NCI-H187 (cell line): ENCODE results near the gene DLL4.

ENCODE experiments used
- DNase-seq, 2 experiments: peaks; one replicate each; lab custom pipeline; 2025; lab: John Stamatoyannopoulos, UW

Gene DLL4

DNA sequence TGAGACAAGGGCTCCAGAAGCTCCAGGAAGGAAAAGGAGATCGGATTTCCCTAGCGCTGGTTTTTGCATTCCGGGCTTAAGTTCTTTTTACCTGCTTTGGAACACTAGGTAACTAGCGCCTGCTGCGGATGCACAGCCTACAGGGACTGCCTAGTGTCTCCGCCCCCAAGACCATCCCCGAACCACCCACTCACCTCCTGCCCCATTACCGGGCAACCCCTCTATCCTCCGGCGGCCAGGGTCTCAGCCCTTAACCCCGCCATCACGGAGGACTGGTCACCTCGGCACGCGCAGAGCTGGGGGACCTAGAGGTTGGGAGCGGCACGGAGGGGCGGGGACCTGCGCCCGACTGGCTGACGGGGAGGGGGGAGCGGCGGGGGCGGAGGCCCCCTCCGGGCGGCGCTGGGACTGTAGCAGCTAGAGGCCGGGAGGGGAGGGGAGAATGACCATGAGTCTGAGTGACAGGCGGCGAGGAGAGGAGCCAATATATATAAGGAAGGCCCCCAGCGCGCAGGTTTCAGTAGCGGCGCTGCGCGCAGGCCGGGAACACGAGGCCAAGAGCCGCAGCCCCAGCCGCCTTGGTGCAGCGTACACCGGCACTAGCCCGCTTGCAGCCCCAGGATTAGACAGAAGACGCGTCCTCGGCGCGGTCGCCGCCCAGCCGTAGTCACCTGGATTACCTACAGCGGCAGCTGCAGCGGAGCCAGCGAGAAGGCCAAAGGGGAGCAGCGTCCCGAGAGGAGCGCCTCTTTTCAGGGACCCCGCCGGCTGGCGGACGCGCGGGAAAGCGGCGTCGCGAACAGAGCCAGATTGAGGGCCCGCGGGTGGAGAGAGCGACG is at the start of gene DLL4:
DLL4 (plus strand) TSS at position 520 of the 839 bp plus-strand sequence. CDS start 329 bp downstream, outside the sequence.
- peak; percentile 63 to 75 for DNase-seq

DNA sequence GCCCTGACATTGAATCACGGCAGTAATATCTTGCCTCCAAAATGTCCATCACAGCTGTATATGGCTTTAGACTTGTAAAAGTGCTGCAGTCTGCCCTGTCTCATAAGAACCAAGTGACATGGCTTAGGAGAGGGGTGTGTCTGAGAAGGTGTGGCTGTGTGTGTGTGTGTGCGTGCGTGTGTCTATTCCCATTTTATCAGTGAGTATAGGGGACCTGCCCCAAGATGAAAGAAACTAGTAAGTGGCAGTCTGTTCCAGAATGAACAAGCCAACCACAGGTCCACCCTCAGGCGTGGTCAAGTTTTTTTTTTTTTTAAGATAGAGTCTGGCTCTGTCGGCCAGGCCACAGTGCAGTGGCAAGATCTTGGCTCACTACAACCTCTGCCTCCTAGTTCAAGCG is 49.5 kb upstream of the DLL4 start:
- DNase-seq = no peak

DNA sequence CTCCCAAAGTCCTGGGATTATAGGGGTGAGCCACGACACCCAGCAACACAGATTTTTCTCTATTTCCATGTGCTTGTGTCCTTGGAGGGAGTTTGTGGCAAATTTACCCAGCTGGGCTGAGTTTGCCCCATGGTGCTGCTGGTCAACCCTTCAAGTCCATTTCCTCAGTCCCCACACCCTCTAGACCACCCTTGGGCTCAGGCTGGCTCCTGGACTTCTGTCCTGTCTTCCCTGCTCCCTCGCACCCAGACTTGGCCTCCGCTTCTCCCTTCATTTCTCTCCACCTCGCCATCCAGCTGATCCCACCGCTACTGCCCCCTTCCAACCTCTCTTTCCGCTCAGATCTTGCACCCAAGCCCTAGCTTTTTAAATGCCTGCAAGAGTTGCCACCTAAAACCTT is 47.8 kb upstream of the DLL4 start:
- no peak for DNase-seq

DNA sequence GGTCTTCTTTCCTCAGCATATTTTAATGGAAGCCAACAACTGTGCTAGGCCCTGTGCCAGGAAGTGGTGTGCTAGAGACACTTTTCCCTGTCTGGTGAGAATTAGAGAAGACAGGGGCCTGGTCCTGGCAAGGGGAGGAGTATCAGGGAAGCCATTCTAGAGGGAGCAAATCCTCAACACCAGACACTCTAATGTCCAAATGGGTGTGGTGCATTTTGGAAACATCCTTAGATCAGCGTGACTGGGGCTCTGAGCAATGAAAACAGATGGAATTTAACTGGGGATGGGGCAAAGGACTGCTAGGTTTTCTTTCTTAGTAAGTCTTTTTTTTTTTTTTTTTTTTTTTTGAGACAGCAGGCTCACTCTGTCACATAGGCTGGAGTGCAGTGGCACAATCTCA is 42.6 kb upstream of the DLL4 start:
- no peak for DNase-seq

DNA sequence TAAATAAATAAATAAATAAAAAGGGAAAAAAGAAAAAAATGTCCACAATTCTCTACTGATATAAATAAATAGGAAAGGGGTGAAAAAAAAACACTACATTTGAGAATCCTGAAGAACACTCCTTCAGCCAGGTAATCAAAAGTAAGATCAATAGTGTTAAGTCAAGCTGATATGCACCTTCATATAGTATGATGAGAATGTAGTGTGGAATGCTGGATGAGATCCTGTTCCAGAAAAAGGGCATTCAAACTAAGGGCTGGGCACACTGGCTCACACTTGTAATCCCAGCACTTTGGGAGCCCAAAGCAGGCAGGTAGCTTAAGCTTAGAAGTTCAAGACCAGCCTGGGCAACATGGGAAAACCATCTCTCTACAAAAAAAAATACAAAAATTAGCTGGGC is 40.0 kb upstream of the DLL4 start:
- no peak for DNase-seq

DNA sequence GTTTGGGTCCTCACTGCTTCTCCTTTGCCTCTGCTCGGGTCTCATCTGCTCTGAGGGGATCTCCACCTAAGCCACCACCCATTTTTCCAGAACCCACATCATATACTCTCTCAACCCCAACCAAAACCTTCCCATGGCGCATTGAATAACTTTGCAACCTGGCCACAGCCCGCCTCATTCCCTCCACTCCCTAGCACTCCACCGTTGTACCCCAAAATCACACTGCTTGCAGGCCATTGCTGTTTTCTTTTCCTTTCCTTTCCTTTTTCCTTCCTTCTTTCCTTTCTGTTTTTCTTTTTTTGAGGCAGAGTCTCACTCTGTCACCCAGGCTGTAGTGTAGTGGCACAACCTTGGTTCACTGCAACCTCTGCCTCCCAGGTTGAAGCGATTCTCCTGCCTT is 38.0 kb upstream of the DLL4 start:
- DNase-seq = no peak

DNA sequence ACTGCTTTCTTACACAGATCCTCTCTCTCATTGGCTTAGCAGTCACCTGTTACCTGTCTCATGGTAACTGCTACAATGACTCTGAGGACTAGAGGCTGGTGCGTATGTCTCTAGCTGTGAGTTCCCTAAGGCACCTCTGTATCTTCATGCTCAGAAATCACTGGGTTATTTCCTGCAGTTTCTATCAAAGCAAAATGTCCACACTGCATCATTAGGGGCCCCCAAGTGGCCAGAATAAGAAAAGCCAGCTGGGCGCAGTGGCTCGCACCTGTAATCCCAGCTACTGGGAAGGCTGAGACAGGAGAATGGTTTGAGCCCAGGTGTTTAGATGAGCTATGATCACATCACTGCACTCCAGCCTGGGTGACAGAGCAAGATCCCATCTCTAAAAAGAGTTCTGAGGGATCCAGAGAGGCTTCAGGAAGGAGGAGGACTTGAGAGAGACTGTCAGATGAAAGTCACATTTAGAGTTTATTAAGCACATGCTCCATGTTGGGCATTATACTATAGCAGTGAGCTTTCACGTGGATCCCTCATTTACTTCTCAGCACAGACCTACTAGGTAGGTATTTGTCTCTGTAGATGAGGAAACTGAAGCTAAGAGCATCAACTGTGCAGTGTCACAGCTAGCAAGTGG is 37.2 kb upstream of the DLL4 start:
- DNase-seq = no peak

DNA sequence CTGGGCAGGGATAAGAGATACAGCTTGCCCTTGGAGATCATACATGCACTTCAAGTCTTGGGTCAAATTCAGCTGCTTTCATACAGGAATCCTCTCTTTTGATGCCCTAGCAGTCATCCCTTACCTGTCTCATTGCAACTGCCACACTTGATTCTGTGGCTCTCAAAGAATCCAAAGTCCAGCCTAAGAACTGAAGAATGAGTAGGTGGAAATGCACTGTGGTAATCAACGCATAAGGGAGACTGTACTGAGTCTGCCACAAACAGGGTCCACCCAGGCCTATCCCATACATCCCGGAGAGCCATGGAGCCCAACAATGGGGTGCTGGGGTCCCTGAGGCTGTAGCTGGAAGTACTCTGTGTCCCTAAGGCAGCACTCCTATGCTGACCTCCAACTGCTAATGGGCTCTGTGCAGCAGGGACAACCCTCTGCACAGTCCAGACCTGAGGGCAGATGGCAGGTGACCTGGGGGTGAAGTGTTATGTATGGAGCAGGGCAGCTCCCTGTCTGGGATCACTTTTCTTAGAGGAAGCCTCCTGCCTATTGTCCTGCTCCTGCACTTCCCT is 36.6 kb upstream of the DLL4 start:
- no peak for DNase-seq

DNA sequence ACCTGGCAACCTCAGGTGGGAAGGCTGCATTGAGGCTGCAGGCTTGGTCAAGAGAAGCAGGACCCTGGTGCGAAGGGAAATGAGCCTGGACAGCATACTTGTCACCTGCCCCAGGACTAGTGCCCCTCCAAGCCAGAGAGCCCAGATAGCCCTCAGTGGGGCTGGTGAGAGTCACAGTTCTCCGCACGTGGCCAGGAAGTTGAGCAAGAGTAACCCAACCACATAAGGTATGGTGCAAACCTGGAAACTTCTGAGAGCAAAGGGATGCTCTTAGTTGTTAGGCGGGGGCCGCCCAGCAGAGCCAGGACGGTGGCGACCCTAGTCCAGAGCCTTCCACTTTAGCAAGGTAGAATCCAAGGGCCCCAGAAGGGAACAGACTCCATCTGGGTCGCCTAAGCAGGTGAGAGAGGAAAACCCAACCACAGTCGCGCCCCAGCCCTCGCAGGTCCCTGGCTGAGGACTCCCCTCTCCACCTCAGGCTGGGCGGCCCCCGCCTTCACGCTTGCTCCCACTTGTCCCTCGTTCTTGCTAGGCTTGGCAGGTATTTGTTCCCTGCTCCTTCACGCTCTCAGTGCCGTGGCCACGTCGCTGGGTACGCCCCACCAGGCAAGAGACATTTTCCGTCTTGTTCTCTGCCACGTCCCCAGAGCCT is 36.0 kb upstream of the DLL4 start:
- DNase-seq = no peak

DNA sequence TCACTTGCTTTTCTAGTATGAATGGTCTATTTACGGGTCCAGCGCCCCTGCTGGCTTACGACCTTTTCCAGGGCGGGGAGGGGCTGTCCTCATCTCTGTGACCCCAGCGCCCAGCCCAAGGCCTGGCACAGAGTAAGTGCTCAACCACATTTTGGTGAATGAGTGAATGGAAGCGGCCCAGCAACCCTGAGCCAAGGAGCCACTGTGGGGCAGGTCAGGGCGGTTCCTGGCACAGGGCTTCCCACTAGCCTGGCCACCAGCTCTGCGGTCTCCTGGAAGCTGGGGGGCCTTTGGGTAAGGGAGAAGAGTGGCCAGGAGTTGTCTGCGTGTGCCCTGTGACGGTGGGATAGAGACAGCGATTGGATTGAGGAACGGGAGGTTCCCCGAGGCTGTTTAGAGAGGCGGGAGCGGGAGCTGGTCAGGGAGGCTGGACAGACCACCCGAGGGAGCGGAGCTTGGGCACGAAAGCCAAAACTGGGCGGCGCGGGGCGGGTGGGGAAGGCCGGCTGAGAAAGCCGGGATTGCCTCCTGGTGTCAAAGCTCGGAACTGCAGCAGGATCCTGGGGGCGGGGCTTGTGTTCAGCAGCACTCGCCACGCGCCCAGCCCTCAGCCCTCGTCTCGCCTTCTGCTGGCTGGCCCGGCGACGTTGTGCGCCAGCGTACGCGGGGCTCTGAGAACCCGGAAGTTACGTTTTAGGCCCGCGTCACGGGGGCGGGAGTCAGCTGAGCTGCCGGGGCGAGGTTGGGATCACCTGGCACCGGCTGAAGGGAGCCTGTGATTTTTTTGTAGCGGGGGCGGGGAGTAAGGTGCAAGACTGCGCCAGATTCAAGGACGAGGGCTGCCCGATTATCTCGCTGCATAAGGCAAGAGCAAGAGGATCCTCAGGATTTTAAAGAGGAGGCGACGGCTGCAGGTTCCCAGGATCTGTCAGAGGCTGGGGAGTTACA is 35.1 kb upstream of the DLL4 start, which contains the start of gene VPS18:
VPS18 (plus strand) TSS at position 718 of the 948 bp plus-strand sequence. CDS start 319 bp downstream, outside the sequence.
- peak; percentile 89 to 90 for DNase-seq

DNA sequence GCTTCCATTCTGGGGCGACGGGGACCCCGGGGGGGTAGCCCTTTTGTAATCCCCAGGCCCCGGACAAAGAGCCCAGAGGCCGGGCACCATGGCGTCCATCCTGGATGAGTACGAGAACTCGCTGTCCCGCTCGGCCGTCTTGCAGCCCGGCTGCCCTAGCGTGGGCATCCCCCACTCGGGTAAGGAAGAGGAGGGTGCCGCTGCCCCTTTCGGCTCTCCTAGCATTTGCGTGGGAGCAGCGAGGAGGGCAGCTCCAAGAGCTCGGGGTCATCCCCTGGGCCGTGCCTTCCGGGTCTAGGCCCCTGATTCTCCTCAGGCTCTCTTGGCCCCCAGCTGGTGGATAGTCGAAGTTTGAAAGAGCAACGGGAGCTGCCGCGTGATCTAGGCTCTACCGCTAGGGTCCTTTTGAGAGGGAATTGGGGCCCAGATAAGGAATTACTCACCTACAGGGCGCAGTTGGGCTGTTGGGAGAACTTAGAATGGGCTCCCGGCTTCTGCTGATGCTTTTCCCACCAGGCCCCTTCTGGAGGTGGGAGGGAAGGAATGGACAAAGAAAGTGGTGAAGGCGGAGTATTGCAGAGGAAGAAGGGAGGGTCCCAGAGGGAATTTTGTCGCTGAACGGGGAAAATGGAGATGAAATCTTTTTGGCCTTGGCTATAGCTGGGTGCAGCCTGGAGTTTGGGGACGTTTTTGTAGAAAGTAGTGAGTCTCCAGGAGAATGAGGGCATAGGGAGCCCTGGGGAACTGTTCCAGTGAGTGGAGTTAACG is 34.3 kb upstream of the DLL4 start:
- DNase-seq = no peak

DNA sequence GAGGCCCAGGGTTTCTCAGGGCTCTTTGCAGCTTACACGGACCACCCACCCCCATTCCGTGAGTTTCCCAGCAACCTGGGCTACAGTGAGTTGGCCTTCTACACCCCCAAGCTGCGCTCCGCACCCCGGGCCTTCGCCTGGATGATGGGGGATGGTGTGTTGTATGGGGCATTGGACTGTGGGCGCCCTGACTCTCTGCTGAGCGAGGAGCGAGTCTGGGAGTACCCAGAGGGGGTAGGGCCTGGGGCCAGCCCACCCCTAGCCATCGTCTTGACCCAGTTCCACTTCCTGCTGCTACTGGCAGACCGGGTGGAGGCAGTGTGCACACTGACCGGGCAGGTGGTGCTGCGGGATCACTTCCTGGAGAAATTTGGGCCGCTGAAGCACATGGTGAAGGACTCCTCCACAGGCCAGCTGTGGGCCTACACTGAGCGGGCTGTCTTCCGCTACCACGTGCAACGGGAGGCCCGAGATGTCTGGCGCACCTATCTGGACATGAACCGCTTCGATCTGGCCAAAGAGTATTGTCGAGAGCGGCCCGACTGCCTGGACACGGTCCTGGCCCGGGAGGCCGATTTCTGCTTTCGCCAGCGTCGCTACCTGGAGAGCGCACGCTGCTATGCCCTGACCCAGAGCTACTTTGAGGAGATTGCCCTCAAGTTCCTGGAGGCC is 29.5 kb upstream of the DLL4 start:
- no peak for DNase-seq

DNA sequence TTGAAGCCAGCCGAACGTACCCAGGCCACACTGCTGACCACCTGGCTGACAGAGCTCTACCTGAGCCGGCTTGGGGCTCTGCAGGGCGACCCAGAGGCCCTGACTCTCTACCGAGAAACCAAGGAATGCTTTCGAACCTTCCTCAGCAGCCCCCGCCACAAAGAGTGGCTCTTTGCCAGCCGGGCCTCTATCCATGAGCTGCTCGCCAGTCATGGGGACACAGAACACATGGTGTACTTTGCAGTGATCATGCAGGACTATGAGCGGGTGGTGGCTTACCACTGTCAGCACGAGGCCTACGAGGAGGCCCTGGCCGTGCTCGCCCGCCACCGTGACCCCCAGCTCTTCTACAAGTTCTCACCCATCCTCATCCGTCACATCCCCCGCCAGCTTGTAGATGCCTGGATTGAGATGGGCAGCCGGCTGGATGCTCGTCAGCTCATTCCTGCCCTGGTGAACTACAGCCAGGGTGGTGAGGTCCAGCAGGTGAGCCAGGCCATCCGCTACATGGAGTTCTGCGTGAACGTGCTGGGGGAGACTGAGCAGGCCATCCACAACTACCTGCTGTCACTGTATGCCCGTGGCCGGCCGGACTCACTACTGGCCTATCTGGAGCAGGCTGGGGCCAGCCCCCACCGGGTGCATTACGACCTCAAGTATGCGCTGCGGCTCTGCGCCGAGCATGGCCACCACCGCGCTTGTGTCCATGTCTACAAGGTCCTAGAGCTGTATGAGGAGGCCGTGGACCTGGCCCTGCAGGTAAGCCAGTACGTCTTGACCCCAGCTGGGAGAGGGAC is 28.7 kb upstream of the DLL4 start:
- no peak for DNase-seq

DNA sequence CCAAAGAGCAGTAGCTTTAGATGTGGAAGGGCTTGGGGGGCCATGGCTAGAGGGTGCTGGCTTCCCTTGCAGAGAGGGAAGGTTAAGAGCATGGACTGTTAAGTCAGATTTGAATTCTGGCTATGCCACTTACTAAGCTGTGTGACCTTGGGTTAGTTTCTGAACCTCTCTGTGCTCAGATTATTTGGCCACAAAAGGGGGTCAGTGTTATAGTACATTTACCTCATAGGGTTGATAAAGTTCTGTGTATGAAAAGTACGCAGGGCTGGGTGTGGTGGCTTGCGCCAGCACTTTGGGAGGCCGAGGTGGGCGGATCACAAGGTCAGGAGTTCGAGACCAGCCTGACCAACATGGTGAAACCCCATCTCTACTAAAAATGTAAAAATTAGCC is 28.1 kb upstream of the DLL4 start:
- DNase-seq = no peak

DNA sequence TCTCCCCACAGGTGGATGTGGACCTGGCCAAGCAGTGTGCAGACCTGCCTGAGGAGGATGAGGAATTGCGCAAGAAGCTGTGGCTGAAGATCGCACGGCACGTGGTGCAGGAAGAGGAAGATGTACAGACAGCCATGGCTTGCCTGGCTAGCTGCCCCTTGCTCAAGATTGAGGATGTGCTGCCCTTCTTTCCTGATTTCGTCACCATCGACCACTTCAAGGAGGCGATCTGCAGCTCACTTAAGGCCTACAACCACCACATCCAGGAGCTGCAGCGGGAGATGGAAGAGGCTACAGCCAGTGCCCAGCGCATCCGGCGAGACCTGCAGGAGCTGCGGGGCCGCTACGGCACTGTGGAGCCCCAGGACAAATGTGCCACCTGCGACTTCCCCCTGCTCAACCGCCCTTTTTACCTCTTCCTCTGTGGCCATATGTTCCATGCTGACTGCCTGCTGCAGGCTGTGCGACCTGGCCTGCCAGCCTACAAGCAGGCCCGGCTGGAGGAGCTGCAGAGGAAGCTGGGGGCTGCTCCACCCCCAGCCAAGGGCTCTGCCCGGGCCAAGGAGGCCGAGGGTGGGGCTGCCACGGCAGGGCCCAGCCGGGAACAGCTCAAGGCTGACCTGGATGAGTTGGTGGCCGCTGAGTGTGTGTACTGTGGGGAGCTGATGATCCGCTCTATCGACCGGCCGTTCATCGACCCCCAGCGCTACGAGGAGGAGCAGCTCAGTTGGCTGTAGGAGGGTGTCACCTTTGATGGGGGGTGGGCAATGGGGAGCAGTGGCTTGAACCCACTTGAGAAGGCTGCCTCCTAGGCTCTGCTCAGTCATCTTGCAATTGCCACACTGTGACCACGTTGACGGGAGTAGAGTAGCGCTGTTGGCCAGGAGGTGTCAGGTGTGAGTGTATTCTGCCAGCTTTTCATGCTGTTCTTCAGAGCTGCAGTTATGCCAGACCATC is 26.3 kb upstream of the DLL4 start:
- DNase-seq = no peak

DNA sequence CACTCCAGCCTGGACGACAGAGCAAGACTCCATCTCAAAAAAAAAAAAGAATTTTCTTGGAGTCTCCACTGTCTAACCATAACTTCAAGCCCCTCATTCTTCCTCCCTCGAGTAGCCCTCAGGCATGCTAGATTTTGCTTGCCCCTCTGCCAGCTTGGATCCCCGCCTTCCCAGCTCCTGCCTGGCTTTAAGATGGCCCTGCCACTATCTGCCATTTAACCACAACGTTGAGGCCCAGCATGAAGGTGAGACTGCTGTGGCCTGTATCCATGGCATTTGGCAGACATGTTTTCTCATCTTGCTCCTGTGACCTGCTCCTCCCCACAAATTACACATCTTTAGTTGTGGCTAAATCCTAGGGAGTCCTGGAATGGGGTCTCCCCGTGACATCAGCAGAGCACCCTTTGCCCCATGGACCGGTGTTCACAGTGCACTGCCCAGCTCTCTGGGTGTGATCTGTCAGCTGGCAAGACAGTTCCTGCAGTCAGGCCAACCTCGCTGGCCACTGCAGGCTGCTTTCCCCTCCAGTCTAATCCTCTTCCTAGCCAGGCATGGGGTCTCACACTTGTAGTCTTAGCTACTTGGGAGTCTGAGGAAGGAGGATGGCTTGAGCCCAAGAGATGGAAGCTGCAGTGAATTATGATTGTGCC is 24.5 kb upstream of the DLL4 start:
- DNase-seq = no peak
